ENCODE data around the gene CLIP1.

DNA sequence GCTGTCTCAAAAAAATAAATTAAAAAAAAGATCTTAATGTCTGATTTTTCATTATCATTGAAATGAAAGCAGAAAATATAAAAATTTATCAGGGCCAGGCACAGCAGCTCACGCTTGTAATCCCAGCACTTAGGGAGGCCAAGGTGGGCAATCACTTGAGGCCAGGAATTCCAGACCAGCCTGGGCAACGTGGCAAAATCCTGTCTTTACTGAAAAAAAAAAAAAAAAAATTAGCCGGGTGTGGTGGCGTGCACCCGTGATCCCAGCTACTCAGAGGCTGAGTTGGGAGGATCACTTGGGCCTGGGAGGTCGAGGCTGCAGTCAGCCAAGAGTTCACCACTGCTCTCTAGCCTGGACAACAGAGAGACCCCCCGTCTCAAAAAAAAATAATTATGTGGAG is 37.6 kb upstream of the CLIP1 start:
- no peak for TF ChIP-seq CTCF (IDR thresholded peaks at IDR 0.05; ENCODE audit: low read depth, low read length)
- no peak for TF ChIP-seq EZH2phosphoT487 (IDR thresholded peaks at IDR 0.05; ENCODE audit: low read depth)
